GM21447 (cell line): ENCODE data around the gene SIL1.

Experiments
- ATAC-seq: cut with Tn5 transposase; IDR thresholded peaks from one replicate; pipeline ENCODE4 v1.9.1; 2021; ENCODE audit not compliant: unreplicated experiment

SIL1 gene

GRCh38 chr5:138947780-138948179, 250.4 kb downstream of the SIL1 start:
- ATAC-seq: no peak

DNA sequence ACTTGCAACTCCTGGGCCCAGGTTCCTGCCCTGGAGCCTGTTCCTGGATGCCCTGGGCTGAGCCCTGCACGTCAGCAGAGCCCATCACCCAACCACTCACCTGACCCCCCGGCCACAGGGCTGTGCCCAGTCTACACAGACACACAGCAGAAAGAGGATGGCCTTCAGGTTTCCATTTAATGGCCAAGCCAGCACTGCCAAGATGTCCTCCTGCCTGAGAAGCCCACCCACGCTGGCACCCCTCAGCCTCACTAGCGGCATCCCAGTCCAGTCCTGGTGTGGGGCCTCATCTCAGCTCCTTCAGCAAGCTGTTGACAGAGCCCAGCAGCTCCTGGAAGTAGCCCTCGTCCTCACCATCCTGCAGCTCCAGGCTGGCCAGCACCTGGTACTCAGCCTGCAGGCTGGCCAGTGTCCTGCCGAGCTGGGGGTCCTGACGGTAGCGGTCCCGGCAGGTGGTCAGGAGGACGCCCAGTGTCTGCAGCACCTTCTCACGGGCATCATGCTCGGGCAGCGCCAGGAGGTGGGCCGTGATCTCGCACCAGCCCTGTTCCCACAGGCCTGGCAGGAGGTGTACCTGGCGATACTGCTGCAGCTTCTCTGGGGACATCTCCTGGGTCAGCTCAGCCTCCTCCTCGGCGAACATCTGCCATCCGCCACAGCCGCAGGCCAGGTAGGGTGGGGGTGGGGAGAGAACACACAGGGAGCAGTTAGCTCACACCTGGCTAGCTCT, 251.2 kb downstream of the SIL1 start:
- no peak for ATAC-seq

- no peak for ATAC-seq
Measured at GRCh38 chr5:138946241-138946623, 251.9 kb downstream of the SIL1 start.

GRCh38 chr5:138945421-138946240, 252.5 kb downstream of the SIL1 start:
- no peak for ATAC-seq

DNA sequence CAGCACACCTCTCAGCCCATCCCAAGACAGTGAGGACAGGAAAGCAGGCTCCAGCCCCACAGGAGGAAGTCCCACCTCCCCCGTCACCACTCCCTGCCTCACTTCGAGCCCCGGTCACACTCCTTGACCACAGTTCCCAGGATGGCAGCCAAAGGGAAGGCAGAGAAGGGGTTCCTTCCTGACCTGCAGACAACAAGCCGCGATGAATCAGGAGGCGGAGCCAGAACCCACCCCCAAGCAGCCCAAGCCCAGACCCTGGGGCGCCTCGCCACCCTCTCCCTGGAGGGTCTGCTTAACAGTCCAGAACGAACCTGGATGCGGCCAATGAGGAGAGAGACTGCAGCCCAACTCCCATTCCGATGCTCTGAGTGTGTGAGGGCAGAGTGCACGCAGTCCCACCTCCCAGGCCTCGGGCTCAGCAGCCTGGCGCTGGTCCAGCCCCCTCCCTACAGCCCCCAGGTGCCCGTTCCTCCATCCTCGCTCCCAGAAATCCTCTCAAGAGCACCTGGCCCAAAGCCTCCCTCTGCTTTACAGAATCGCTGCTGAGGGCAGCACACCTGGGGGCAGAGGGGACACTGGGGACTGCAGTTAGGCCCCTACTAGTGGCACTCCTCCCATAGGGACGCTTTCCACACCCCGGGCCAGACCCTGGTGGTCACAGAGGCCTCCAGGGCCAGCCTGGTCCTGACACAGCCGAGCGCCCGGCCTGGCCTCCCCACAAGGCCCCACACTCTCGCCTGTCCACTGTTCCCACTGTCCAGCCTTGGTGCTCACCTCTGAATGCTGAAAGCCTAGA, 253.4 kb downstream of the SIL1 start:
- no peak for ATAC-seq

DNA sequence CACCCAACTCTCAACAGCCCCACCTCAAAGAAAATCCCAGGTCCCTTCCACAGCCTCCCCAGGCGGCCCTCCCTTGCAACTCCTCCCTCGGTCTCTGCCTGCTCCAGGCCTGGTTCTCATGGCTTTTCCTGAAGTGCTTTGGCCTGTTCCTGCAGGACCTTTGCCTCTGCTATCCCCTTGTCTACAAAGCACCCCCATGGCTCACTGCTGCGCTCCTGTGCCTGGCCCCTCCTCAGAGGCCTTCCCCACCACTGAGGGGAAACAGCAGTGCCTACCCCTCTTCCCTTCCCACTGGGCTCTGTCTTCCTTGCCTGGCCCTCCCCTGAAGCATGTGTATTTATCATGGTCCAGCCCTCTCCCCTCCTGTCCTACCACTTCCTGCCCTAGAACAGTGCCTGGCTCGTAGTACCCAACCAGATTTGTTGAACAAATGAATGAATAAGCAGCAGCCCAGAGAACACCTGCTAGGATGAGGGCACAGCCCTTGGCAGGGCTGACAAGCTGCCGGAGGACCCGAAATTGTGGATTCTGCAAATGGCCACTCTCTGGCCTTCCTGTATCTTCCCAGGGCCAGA, 254.5 kb downstream of the SIL1 start:
- ATAC-seq: no peak

DNA sequence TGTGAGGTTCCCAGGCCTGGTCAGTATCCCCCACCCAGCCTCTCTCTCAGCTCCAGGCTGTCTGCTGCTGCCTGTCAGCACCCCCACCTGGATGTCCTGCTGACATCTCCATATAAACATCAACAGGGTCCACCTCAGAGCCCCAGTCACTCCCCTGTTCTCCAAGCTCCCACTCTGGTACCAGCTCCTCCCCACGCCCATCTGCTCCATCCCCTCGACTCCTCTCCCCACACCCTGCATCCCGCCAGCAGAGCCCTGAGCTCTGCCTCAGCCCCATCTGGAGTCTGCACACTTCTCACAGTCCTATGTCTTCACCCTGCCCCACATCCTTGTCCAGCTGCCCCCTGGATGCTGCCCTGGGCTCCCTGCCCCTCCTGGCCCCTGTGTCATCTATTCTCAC, 255.3 kb downstream of the SIL1 start:
- ATAC-seq: no peak

DNA sequence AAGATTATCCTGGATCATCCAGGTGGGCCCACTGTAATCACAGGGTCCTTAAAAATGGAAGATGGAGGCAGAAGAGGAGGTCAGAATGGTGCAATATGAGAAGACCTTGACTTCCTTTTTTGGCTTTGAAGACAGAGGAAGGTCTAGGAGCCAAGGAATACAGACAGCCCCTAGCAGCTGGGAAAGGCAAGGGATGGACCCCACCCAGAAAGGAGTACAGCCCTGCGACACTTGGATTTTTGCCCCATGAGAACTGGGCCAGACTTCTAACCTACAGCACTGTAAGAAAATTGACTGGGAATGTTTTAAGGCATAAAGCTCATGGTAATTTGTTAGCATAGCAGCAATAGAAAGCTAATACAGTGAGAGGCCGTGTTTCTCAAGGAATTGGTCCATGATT, 256.1 kb downstream of the SIL1 start:
- ATAC-seq: no peak

DNA sequence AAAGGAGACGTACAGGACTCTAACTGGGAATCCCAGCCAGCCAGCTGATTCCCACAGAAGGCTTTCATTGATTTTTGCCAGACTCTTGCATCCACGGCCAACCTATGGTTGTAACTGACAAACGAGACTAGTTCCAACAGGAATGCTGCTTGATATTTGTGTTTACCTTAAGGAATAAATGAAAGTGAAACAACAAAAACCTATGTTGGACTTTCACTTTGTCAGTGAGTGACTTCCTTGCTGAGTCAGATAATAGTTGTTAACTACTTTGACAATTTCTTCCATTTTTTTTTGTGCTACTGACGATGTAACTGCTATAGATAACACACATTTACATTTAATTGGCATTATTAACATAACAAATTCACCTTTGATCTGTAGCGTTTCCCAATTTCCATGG, 259.6 kb downstream of the SIL1 start:
- no peak for ATAC-seq

- no peak for ATAC-seq
Measured at GRCh38 chr5:138937392-138938387, 260.5 kb downstream of the SIL1 start.

- ATAC-seq: no peak
Measured at GRCh38 chr5:138936968-138937345, 261.2 kb downstream of the SIL1 start.

GRCh38 chr5:138936225-138936967, 261.8 kb downstream of the SIL1 start:
- ATAC-seq: no peak

GRCh38 chr5:138935466-138935865, 262.7 kb downstream of the SIL1 start:
- no peak for ATAC-seq

DNA sequence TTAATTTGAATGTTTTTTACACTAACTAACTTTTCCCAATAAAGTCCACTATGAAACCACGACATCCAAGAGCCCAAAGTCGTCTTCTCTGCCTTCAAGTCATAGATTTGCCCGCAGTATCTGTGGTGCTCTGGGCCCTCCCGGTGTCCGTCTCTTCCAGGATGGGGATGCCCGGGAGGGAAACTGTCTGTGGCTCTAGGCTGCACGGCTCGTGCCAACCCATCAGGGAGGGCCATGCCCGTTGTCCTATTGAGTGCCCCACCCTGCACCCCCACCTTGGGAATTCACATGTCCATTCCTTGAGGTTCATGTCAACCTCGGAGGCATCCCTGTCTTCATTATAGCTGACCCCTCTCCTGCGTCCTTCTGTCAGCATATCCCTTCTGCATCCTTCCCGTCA, 263.2 kb downstream of the SIL1 start:
- no peak for ATAC-seq

DNA sequence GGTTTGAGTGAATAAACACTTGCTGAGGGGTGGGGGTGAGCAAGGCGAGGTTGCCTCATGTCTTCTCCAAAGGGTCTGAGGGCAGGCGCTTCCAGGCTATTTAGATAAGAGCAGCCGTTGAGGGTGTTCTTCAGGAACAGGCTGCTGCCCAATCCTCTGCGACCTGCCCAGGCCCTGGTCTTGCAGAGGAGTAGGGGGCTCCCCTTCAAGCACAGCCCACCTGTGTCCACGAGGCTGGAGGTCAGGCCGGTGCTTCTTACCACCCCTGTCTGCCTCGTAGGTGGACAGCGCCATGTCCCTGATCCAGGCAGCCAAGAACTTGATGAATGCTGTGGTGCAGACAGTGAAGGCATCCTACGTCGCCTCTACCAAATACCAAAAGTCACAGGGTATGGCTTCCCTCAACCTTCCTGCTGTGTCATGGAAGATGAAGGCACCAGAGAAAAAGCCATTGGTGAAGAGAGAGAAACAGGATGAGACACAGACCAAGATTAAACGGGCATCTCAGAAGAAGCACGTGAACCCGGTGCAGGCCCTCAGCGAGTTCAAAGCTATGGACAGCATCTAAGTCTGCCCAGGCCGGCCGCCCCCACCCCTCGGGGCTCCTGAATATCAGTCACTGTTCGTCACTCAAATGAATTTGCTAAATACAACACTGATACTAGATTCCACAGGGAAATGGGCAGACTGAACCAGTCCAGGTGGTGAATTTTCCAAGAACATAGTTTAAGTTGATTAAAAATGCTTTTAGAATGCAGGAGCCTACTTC, 264.5 kb downstream of the SIL1 start:
- ATAC-seq: no peak

DNA sequence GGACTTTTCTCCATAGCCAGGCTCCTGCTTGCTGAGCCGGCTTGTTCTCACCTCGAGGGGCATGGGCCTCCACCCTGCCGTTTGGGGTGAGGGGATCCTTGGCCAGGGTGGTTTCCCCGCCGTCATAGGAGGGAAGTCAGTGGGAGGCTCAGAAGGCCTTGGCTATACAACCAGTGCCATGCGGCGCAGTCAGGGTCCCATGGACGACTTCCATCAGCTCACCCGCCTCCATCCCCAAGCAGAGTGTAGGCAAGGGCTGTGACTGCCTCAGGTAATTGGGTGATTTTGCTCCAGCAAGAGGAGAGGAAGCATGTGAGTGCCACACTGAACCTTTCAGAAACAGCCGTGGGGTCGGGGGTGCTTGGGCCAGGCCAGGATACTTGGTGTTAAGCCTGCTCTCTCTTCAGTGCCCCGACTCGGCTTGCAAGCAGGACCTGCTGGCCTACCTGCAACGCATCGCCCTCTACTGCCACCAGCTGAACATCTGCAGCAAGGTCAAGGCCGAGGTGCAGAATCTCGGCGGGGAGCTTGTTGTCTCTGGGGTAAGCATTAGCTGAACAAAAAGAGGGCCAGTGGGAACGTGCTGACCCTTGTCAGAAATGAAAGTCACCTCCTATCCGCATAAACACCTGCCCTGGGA, 265.9 kb downstream of the SIL1 start:
- no peak for ATAC-seq

GRCh38 chr5:138930371-138931097, 267.6 kb downstream of the SIL1 start:
- no peak for ATAC-seq

- ATAC-seq: no peak
Measured at GRCh38 chr5:138929571-138929955, 268.6 kb downstream of the SIL1 start.
